CD4-positive, alpha-beta T cell treated with Interleukin-4 for 4 hours (primary cell): ENCODE measurements around the gene GPN2.

Source experiments
- DNase-seq: peaks from one replicate; pipeline ENCODE4 v3.0.0-alpha.2; 2020

GPN2 gene

DNA sequence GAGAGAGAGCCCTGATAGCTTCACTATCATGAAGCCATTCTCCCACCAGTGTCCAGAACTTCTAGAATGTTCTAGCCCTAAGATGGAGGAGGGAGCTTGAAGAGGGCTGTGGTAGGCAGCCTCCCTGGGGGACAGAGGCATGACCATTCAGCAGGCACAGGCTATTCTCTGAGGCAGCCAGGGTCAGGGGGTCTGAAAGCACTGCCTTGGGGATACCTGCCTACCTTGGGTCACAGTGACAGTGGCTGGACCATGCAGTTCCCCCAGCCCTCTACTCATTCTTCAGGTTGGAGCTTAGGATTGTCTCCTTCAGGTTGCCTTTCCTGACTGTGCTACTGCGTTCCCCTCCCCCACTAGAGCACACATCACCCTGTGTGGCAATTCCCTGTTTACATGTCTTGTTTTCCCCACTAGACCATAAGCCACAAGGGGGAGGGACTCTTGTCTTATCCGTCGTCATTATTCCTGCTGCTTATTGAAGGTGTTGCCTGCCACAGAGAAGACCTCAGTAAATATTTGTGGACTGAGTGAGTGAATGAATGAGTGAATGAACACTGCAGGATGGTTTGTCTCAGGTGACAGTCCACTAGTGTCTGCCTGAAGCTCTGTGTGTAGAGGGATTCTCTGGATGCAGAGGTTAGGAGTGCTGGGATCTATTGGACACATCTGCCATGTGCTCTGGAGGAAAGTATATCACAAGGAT, 58.4 kb downstream of the GPN2 start:
- DNase-seq, result peak; percentile 29

DNA sequence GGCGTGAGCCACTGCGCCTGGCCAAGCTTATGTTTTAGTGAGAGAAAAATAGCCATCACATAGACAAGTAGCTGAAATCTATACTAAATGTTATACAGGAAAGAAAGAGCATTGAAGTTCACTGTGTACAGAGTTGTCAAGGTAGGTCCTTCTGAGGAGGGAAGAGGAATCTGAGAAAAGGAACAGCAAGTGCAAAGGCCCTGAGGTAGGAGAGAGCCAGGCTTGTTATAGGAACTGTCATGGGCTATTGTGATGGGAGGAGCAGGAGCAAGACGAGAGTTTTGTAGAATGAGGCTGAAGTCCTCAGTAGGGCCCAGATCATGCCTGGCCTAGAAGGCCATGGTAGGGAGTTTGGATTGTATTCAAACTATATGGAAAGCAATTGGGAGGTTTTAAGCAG, 59.0 kb downstream of the GPN2 start:
- no peak for DNase-seq

DNA sequence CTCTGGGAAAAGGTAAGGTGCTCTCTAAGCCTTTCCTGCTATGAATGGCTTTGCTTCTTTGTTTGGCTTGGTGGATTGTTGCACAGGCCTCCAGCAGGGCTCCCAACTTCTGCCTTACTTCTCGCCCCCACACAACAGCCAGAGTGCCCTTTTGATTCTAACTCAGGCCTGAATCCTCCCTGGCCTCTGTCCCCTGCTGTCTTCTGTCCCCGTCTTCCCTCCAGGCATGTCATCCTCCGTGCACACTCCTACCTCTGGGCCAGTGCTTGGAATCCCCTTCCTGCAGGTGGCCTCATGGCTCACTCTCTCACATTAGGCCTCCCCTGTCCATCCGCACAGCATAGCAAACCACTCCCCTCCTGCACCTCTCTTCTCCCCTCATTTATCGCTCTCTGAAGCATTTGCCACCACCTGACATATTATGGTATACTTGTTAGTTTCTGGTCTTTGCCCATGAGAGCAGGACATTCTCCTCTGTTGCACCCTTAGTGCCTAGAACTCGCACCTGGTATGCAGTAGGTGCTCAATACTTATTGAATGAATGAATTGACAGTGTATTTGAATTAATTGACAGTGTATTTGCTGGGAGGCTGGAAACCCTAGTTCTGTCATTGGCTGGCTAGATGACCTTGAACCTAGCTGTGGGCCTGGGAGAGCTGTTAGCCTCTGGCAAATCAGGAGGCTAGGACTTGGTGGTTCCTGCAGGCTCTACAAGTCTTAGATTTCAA, 60.7 kb downstream of the GPN2 start:
- DNase-seq, result no peak

DNA sequence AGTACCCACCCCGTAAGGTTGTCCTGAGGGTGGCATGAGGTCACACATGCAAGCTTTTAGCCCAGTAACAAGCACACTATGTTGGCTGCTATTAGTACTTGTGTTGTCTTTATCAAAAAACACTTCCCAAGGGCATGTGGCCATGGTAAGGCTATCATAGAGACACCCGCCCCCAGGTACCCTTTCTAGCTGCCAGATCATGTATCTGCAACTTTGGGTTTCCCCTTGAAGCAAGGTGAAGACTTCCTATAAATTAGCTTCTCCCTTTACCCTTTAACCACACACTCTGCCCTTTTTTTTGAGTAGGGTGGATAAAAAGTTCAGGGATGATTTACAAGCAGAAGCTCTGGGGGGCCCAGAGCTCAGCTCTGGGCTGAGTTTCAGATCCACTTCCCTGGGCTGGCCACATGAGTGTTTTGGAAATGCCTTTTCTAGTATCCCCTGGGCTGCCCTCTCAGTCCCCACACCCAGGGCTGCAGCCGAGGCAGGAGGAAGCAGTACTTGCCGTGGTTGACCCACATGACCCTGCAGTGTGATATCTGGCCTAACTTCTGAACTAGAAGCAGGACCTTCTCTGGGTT, 61.6 kb downstream of the GPN2 start:
- peak; percentile 34 for DNase-seq

DNA sequence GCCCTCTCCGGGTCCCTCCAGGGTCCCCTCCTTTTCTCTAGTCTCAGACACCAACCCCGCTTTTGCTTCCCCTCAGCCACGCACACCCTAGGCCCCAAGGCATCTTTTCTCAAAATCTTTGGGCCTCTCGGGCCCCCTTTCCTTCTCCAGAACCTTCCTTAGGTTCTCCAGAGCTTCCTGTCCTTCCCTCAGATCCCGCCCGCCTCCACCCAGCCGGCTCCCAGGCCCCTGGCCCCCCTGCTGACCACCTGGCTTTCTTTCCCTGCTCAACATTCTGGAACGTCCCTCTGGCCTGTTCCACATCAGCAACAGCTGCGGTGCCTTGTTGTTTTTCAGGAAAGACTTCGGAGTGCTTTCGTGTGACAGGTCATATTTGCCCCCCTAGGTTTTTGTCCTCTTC, 62.4 kb downstream of the GPN2 start:
- no peak for DNase-seq

DNA sequence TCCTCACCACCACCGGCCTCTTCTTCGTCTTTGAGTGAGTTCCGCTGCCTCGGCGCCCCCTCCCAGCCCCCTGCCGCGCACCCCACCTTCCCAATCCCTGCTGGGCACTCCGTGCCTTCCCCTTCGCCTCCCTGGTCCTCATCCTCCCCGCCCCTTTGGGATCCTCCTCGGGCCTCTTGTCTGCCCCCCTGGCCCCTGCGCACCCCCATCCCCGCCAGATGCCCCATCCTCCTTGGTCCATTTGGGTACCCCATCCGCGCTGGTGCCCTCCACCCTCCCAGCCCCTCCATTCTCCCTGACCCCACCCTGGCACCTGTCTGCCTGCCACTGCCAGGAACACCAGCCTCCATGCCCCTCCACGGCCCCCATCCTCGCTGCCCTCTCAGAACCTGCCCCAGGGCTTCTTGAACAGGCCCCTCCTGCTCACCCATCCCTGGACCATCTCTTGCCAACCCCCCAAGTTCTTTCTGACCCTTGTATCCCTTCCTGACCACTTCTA, 62.9 kb downstream of the GPN2 start:
- DNase-seq, result no peak

DNA sequence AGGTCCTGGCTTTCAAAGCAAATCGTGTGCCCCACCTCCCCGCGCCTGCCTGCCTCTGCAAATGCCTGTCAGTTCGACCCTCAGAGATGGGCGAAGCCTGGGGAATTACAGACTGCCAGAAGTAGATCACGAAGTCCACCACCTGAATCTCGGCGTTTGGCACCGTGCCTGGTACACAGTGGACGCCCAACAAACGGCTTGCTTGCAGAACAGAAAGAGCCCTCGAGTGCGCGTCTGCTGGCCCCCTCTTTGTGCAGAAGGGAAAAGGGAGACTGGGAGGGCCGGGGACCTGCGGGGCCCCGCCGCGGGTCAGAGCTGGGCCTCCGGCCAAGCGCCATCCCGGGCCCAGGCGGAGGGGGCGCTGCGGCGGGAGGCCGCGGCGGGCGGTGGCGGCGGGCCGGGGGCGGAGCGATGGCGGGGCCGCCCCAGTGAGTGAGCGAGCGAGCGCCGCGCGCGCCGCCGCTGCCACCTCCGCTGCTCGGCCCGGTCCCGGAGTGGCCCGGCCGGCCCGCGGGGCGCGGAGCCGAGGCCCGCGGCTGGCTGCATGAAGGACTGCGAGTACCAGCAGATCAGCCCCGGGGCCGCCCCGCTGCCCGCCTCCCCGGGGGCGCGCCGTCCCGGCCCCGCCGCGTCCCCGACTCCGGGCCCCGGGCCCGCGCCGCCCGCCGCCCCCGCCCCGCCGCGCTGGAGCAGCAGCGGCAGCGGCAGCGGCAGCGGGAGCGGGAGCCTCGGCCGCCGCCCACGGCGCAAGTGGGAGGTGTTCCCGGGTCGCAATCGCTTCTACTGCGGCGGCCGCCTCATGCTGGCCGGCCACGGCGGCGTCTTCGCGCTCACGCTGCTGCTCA, 63.6 kb downstream of the GPN2 start, which contains the start of gene ZDHHC18:
TSS of gene ZDHHC18 (plus strand) at position 428 of the 845 bp plus-strand sequence. CDS start at position 545, 117 bp downstream.
- peak; percentile 49 for DNase-seq
